ENCODE results near the gene ZDHHC3.

DNA sequence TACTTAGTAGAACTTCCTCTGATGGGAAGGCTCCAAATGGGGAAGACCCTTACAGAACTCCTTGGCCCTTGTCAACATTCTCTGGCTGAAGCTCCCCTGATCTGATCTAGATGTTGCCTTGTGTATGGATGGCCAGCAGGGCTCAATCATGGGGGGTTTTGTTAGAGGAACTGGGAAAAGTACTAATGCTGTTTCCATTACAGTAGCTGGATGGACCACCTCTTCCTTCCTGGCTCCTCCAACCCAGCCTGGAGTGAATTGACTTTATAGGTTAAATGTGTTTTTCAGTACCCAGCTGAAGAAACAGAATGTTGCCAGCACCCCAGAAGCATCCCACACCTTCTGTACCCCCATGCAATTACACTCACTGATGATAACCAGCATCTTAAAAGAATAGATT lies 27.4 kb upstream of the ZDHHC3 start:
- TF ChIP-seq NFRKB (IDR thresholded peaks at IDR 0.05) (no peak), FOXM1 (IDR thresholded peaks at IDR 0.05; ENCODE audit: borderline replicate concordance) (no peak), SP1 (IDR thresholded peaks at IDR 0.05) (no peak), SUZ12 (IDR thresholded peaks at IDR 0.05) (no peak), ZNF384 (IDR thresholded peaks at IDR 0.05) (no peak), L3MBTL2 (conservative IDR thresholded peaks at IDR 0.05) (no peak), ELF4 (IDR thresholded peaks at IDR 0.05) (no peak)
